Measurements from ENCODE around the gene ENTPD7.
"Not testable (repeated sequence)": the region's sequence is repeated elsewhere in the genome, so short reads cannot be mapped to it uniquely, and the experiment has no call there.

The ENTPD7 gene

DNA sequence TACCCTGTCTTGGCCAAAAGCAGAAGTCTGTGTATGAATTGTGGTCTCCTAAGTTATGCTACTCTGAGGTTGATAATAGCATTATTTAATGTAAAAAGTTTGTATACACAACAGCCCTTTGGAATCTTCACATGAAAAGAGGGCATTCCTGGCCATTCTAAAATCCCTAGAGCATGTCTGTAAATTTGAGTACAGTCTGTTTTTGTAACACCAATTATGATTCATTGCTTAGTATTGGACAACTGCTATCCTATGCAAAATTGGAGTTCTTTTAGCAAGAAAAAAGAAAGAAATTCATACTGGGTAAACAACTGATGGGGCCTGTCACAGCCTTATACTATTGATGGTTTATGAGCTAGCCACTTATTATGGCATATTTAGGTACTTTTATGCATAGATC, 82.9 kb downstream of the ENTPD7 start:
- Histone ChIP-seq H3K9ac (ENCODE audit: low read length) (no peak overlapping the region), H3K27me3 (ENCODE audit: control insufficient read depth, insufficient read depth, low read length) (no peaks in the 10 kb centered on the region), H3K4me1 (ENCODE audit: control insufficient read depth, insufficient read depth, low read length) (no peaks in the 10 kb centered on the region), H3K9me3 (ENCODE audit: control insufficient read depth, low read length) (no peaks in the 10 kb centered on the region), H3K36me3 (ENCODE audit: control insufficient read depth, insufficient read depth, low read length) (peaks cover 4% of the 10 kb centered on the region), H3K4me3 (ENCODE audit: low read length) (no peak overlapping the region)

DNA sequence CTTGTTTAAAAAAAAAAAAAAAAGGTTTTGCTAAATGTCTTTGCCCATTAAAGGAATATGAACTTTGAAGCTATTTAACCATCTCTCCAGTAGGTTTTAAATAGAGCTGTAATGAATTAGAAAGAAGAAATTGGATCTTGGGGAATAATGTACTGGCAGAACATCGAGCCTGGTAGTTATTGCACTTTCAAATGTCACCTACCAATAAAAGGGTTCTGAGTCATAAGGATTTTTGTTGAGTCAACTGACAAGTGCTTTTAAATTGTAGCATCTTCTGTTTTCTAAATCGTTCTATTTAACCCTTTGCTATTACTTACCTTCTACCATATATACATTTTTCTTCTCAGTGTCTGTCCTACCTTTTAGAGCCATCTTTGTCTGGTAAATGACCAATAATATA, 83.4 kb downstream of the ENTPD7 start:
- no peak overlapping the region for H3K4me3 ChIP-seq (ENCODE audit: low read length)
- H3K36me3 ChIP-seq (ENCODE audit: control insufficient read depth, insufficient read depth, low read length), result peaks cover 5% of the 10 kb centered on the region
- no peaks in the 10 kb centered on the region for H3K4me1 ChIP-seq (ENCODE audit: control insufficient read depth, insufficient read depth, low read length)
- no peaks in the 10 kb centered on the region for H3K27me3 ChIP-seq (ENCODE audit: control insufficient read depth, insufficient read depth, low read length)
- no peak overlapping the region for H3K9ac ChIP-seq (ENCODE audit: low read length)
- no peaks in the 10 kb centered on the region for H3K9me3 ChIP-seq (ENCODE audit: control insufficient read depth, low read length)

DNA sequence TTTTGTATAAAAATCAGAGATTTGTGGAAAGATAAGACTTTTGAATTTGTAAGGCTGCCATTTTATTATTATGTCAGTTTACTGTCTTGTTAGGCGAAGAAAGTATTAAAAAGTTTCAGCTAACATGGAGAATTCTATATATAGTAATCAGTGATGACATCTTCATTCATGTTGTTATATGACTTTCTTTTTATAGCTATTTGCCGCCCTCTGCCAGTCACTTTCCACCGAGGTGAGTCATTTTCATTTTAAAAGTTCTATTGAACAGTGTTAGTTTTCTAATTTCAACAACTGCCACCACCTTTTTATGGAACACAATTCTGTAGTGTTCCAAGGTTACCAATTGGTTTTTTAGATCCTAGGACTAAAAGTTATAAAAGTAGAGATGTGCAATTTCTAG, 84.5 kb downstream of the ENTPD7 start:
- H3K9me3 ChIP-seq (ENCODE audit: control insufficient read depth, low read length), result no peaks in the 10 kb centered on the region
- H3K36me3 ChIP-seq (ENCODE audit: control insufficient read depth, insufficient read depth, low read length), result peaks cover 5% of the 10 kb centered on the region
- no peaks in the 10 kb centered on the region for H3K27me3 ChIP-seq (ENCODE audit: control insufficient read depth, insufficient read depth, low read length)
- no peaks in the 10 kb centered on the region for H3K4me1 ChIP-seq (ENCODE audit: control insufficient read depth, insufficient read depth, low read length)
- no peak overlapping the region for H3K4me3 ChIP-seq (ENCODE audit: low read length)
- no peak overlapping the region for H3K9ac ChIP-seq (ENCODE audit: low read length)

DNA sequence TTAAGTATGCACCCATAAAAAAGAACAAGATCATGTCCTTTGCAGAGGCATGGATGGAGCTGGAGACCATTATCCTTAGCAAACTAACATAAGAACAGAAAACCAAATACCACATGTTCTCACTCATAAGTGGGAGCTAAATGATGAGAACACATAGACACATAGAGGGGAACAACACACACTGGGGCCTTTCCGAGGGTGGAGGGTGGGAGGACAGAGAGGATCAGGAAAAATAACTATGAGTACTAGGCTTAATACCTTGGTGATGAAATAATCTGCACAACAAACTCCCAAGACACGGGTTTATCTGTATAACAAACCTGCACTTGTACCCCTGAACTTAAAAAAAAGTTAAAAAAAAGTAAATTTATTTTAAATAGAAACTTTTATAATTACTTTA, 86.9 kb downstream of the ENTPD7 start:
- H3K4me1 ChIP-seq (ENCODE audit: control insufficient read depth, insufficient read depth, low read length); H3K36me3 ChIP-seq (ENCODE audit: control insufficient read depth, insufficient read depth, low read length); H3K9ac ChIP-seq (ENCODE audit: low read length); H3K9me3 ChIP-seq (ENCODE audit: control insufficient read depth, low read length); H3K27me3 ChIP-seq (ENCODE audit: control insufficient read depth, insufficient read depth, low read length); H3K4me3 ChIP-seq (ENCODE audit: low read length): not testable (repeated sequence)

DNA sequence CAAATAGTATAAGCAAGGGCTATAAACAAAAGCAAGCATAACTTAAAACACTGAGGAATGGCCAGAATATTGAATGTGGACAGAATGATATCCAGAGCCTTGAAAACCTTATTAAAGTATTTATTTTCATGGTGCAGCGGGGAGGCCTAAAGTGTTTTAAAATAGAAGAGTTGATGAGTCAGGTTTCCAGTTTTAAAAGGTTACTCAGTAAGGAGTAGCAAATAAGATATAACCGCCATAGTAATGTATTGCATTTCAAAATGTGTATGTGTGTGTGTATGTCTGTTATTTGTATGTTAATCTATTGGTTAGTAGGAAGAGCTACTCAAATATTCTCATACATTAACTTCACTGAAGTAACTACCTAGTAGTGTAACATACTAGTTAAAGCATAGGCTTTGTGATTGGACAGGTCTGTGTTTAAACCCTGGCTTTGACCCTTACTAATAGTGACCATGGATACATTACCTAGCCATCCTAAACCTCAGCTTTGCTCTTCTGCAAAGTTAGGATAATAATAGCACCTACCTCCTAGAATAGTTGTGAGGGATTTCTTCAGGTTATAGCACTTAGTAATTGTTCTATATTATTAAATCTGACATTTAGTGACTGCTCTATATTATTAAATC, 89.6 kb downstream of the ENTPD7 start:
- no peaks in the 10 kb centered on the region for H3K27me3 ChIP-seq (ENCODE audit: control insufficient read depth, insufficient read depth, low read length)
- H3K4me1 ChIP-seq (ENCODE audit: control insufficient read depth, insufficient read depth, low read length), result no peaks in the 10 kb centered on the region
- peaks cover 5% of the 10 kb centered on the region for H3K36me3 ChIP-seq (ENCODE audit: control insufficient read depth, insufficient read depth, low read length)
- H3K4me3 ChIP-seq (ENCODE audit: low read length), result no peak overlapping the region
- no peaks in the 10 kb centered on the region for H3K9me3 ChIP-seq (ENCODE audit: control insufficient read depth, low read length)
- H3K9ac ChIP-seq (ENCODE audit: low read length), result no peak overlapping the region

DNA sequence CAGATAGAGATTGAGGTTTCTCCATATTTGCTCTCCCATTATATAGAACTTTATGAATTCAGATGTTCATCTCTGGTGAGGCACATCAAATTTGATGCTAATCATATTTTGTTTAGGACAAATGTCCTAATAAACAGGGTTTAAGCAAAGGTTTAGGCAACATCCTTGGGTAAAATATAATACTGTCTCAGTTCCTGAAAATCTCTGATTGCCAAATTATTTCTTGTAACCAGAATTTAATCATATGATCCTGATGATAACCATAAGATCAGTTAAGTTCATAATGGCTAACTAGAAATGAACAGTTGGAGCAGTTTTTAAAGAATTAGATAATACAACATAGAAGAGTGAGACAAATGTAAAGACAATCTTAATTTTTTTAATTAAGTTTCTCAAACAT, 91.3 kb downstream of the ENTPD7 start:
- Histone ChIP-seq H3K36me3 (ENCODE audit: control insufficient read depth, insufficient read depth, low read length) (peaks cover 5% of the 10 kb centered on the region), H3K4me3 (ENCODE audit: low read length) (no peak overlapping the region), H3K9me3 (ENCODE audit: control insufficient read depth, low read length) (no peaks in the 10 kb centered on the region), H3K9ac (ENCODE audit: low read length) (no peak overlapping the region), H3K4me1 (ENCODE audit: control insufficient read depth, insufficient read depth, low read length) (no peaks in the 10 kb centered on the region), H3K27me3 (ENCODE audit: control insufficient read depth, insufficient read depth, low read length) (no peaks in the 10 kb centered on the region)

DNA sequence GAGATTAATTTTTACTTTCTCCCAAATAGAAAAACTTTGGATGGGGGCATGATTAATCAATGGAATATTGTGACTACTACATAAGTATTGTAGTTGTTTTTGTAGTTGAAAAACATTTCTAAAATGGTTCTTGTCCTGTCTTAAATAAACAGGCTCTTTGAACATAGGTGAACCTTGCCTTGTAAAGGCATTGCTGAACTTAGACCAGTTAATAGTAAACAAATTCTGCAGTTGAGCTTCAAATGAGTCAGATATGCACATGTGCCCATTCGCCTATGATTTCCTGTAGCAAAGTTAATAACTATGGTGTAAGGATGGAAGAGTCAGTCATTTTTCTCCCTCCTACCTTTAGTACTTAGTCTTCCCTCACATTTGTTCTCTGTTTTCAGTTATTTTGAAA, 95.4 kb downstream of the ENTPD7 start:
- H3K9me3 ChIP-seq (ENCODE audit: control insufficient read depth, low read length), result no peaks in the 10 kb centered on the region
- H3K4me3 ChIP-seq (ENCODE audit: low read length), result no peak overlapping the region
- no peaks in the 10 kb centered on the region for H3K4me1 ChIP-seq (ENCODE audit: control insufficient read depth, insufficient read depth, low read length)
- no peaks in the 10 kb centered on the region for H3K27me3 ChIP-seq (ENCODE audit: control insufficient read depth, insufficient read depth, low read length)
- no peak overlapping the region for H3K9ac ChIP-seq (ENCODE audit: low read length)
- no peaks in the 10 kb centered on the region for H3K36me3 ChIP-seq (ENCODE audit: control insufficient read depth, insufficient read depth, low read length)

Measured in mucosa of stomach (tissue), 1 donor.